Medulla oblongata (tissue), 1 donor: ENCODE measurements around the gene PYGO1.
"Not testable (repeated sequence)": the region's sequence is repeated elsewhere in the genome, so short reads cannot be mapped to it uniquely, and the experiment has no call there.

ENCODE experiments used
- DNase-seq: peaks from one replicate; pipeline ENCODE4 v3.0.0-alpha.2; 2015; ENCODE audit errors: extremely low spot score

Gene PYGO1, protein sequence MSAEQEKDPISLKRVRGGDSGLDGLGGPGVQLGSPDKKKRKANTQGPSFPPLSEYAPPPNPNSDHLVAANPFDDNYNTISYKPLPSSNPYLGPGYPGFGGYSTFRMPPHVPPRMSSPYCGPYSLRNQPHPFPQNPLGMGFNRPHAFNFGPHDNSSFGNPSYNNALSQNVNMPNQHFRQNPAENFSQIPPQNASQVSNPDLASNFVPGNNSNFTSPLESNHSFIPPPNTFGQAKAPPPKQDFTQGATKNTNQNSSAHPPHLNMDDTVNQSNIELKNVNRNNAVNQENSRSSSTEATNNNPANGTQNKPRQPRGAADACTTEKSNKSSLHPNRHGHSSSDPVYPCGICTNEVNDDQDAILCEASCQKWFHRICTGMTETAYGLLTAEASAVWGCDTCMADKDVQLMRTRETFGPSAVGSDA

DNA sequence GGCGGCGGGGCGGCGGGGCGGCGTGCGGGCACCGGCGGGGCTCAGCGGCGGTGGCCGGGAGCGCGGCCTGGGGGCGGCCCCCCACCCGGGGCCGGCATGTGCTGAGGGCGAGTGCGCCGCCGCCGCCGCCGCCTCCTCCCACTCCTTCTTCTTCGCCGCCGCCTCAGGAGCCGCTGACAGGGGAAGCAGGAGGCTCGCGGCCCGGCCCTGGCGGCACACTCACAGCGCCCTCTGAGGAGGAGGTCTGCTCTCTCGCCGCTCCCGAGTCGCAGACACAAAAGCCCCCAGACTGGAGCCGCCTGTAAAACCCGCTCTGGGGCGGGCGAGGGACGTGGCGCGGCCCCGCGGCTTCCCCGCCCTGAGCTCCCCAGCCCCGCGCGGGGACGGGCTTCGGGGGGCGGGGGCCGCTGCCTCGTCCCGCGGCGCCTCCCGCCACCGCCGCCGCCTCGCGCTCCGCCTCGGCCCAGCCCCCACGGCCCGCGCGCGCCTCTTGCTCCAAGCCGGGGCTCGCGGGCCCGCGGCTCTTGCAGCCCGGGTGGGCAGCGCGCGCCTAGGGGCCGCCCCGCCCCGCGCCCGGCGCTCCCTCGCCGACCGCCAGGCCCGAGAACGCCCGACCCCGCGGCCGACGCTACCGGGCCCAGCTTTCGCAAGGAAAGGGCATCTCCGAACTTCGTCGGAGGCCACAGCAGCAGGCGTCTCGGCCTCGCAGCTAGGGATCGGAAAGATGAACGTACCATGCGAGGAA lies at the start of gene PYGO1:
Gene PYGO1 (minus strand): TSS at position 276 of the 745 bp plus-strand sequence. CDS start 462 bp downstream, outside the sequence.
- DNase-seq, result peak; percentile 38

GRCh38 chr15:55637086-55637485 lies 48.9 kb upstream of the PYGO1 start:
- DNase-seq, result no peak

GRCh38 chr15:55633731-55634130 lies 45.6 kb upstream of the PYGO1 start:
- no peak for DNase-seq

DNA sequence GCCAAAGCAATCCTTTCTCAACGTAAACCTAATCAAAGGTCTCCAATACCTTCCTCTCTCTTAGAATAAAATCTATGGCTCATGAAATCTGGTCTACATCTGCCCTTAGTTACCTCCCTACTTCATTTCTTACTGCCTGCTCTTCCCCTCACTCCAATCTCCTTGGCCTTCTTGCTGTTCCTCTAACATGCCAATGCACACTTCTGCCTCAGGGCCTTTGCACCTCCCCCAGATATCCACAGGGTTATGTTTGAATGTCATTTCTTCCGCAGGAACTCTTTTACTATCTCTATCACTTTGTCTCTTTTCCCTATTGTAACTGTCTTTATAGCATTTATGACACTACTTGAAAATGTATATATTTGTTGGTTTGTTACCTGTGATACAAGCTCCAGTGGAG lies 44.3 kb upstream of the PYGO1 start:
- no peak for DNase-seq

DNA sequence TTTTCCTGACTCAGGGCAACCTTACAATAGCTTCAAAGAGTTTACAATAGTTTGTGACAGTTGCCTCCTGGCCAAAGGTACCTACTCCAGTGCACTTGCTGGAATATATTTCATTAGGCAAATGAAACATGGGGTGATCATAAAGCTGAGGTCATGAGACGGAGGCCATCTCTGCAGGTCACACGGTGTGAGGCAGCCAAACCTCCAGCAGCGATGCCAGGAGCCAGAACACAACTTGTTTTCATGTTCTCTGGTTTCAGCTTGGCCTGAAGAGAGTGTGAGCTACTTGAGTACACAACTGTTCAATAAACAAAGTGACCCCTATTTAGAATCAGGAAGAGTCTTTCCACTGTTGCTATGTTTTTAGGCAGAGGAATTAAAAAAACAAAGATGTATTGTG lies 42.7 kb upstream of the PYGO1 start:
- DNase-seq, result peak; percentile 32

DNA sequence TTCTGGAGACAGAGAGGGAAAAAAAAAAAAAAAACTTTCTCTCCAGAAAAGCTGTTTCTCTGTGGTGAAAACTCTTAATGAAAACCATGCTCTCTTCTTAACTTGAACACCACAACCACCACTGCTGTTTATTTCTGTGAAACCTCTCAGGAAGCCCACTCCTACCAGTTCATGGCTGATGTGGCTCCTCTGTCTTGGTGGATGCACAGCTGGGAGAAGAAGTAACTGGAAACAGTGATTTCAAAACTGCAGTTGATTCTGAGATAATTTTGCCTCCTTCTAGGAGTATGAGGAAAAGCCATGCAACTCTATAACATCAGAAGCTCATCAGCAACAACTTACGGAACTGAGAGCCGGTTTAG lies 40.2 kb upstream of the PYGO1 start:
- no peak for DNase-seq

- DNase-seq, result no peak
Measured at GRCh38 chr15:55627730-55628368, 39.7 kb upstream of the PYGO1 start.

DNA sequence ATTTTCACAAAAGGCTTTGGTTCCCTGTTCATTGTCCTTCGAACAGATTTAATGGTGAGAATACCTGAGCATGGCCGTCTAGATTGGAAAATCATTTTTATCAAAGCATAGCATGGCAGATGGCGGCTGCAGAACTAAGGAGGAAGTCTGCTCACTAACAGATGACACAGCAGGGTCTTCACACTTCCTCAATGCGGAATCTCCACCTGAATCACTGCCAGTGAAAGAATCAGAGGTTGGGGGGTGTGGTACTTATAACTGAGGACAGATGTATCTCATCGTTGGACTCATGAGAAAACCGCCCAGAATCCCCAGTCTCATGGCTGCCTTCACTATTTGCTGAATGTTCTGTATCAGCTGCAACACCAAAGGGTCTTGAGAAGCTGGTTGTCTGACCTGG lies 31.6 kb upstream of the PYGO1 start:
- no peak for DNase-seq

GRCh38 chr15:55618387-55618786 lies 30.2 kb upstream of the PYGO1 start:
- DNase-seq, result no peak

DNA sequence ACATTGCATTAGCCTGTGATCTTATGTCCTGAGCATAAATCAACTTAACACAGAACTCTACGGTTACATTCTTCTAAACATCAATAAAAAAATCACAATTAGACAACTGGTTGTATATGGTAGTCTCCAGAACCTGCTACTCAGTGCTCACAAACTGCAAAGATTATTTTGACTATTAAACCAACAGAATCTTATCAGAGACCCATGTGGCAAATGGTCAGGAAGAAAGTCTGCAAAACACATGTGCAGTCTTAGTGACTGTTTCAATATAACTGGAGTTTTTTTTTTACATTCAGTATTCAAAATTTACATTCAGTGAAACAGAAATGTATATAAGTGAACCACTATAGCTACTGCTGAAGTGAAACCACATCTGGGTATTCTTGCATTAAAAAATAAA lies 27.3 kb upstream of the PYGO1 start:
- no peak for DNase-seq

DNA sequence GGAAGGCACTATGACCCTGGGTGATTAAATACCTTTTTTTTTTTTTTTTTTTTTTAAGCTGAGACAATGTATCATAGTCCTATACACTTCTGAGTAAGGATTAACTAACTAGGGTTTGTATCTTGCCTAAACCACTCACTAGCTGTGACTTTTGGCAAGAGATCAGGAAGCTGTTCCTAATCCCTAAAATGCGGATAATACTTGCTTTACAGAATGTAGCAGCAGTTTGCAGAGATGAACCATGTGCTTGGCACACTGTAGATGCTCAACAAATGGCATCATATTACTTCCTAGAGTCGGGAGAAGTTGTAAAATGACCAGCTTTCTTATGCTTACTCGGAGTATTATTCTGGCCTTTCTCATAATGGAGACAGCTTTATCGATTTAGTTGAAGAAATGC lies 25.6 kb upstream of the PYGO1 start:
- DNase-seq, result no peak

GRCh38 chr15:55606214-55606613 lies 18.1 kb upstream of the PYGO1 start:
- no peak for DNase-seq

GRCh38 chr15:55601374-55601773 lies 13.2 kb upstream of the PYGO1 start:
- no peak for DNase-seq

DNA sequence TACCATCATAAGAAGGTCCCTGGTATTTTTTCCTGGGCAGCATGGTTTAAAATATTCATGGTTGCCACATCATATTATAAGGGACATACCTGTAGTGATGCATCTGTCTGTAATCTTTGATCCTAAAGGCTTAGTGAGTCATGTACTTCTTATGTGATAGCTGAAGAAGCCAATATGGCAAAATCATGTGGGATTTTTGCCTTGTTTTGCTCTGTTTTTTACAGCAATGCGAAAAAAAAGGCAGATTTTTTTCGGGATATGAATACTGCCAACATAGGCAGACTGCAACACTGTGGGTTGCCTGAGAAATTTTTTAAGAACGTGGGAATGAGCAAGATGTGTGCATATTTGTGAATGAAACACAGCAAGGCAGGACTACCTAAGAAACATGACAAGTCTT lies 11.3 kb upstream of the PYGO1 start:
- DNase-seq, result no peak

- not testable (repeated sequence) for DNase-seq
Measured at GRCh38 chr15:55593019-55593418, 4.9 kb upstream of the PYGO1 start.

GRCh38 chr15:55590788-55591187 lies 2.6 kb upstream of the PYGO1 start:
- no peak for DNase-seq

DNA sequence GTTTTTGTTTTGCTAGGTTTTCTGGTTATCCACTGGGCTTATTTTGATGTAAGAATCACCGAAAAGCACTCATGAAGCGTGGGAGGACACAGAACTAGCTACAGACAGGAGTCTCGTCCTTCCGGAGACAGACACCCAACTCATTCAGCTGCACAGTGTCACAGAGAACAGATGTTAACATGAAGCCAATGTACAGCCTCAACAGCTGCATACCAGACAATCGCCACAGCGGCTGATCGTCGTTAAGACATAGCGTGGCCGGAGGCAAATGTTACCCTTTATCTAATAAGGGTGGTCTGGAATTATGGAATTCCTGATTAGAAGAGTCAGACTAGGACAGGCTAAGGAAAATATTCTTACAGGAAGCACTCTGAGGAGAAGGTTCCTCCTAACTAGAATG lies 1.1 kb upstream of the PYGO1 start:
- no peak for DNase-seq

- DNase-seq, result peak; percentile 6
Measured at GRCh38 chr15:55588815-55589115, 620 bp upstream of the PYGO1 start.

DNA sequence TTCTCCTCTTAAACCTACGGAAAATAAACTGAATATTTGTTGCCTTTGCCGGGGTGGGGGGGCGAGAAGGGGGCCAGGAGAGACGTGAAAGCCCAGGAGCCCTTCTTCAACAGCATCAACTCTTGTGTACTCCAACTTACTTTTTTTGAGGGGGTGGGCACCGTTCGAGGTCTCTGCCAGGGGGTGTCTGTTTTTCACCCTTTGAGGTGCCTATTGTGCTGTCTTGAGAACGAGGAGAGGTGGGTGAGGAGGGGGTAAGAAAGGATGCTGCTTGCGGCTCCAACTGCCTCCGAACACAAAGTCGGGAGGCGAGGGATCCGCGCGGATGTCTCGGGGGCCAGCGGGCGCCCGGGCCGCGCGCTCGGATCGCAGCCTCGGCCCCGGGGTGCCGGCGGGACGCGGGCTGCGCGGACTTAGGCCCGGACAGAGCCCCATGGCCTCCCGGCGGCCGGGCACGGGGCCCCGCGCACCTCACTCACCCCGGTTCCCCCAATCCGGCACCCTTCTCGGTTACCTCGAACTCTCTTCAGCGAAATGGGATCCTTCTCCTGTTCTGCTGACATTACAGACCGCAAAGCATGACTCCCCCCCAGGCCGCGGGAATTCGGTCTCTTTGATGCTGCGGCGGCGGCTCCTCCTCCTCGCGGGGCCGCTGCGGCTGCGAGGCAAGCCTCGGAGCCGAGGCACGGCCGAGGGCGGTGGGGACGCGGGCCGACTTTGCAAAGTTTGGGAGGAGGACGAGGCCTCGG lies 650 bp downstream of the PYGO1 start:
- DNase-seq, result no peak

- DNase-seq, result no peak
Measured at GRCh38 chr15:55586808-55587207, 1.3 kb downstream of the PYGO1 start.

GRCh38 chr15:55576943-55577342 lies 11.2 kb downstream of the PYGO1 start:
- DNase-seq, result no peak

DNA sequence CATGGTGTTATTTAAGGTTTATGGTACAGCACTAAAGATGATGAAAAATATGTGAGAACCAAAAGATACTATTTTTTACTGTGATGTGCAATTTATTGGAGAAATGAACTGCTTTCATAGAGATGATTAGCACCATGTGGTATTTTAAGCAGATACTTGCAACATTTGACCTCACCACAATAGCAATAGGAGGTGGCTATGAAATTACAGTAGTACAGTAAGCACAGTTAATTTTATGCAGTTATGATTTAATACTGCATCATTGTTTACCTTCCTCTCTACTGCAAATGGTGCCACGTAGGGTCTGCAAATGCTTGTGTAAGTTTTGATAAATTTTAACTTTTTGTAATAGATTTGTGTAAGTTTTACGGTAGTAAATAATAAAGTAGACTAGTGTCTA lies 14.0 kb downstream of the PYGO1 start:
- DNase-seq, result no peak
